CD4-positive, alpha-beta T cell treated with Interleukin-4 for 4 hours (primary cell): Measurements from ENCODE around the gene CCDC137.
A peak's percentile ranks its signal among the peaks of the same experiment; 100 is the strongest.

Source experiments
- DNase-seq: peaks from one replicate; pipeline ENCODE4 v3.0.0-alpha.2; 2020

CCDC137 gene

DNA sequence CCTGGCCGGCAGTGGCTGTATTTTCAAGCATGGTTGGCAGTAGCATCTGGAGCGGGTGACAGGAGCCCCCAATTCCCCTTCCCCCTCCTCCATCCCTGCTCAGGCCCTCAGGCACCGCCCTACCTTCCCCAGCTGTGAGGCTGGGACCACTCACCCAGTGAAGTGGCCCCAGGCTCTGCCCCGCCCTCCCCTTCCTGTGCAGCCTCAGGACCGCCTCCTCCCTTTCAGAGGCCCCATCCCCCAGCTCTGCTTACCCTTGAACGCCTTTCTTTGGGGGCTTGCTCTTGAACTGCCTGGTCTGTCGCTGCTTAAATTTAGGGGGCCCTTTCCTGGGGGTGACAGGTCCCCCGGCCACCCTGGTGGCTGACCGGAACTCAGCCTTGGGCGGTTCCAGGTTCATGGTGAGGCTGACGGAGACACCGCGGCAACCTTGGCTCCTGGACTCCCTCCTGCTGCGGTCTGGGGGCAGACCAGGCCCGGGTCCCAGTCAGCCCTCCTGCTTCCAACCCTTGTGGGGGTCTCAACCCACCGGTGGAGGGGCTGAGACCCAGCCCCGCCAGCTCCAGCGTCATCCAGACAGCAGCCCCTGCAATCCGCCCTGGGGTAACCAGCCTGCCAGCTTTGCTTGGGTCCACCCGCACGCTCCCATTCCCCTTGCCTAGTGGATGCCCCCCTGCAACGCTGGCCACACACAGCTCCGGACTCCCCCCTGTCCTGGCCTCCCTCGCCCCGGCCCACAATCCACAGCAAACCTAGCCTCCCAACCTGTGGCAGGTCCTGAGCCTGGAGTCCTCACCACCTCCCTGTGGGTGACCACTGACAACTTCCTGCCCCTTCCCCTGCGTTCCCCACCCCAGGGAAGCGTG, 13.4 kb upstream of the CCDC137 start:
- DNase-seq = no peak

GRCh38 chr17:81655378-81656117, 11.0 kb upstream of the CCDC137 start:
- DNase-seq = no peak

GRCh38 chr17:81656118-81656743, 10.3 kb upstream of the CCDC137 start, which contains the start of gene PDE6G:
TSS of gene PDE6G (minus strand) at chr17:81656542. CDS start at chr17:81653305, 3,237 bp downstream.
- DNase-seq = no peak

DNA sequence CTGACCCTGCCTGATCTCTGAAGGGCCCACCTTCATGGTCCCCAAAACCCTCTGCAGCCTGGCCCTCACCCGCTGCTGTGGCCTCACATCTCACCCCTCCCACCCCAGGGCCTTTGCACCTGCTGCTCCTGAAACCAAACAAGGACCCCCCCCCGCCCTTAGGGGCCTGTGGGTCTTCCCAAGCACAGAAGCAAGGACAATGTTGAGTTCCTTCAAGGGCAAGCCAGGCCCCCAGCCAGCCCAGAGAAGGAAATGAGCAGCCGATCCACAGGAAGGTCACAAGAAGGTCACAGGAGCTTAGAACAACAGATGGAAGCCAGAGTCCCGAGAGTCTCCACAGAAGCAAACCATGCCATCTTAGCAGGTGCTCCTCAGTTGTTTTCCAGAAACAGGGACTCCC, 9.7 kb upstream of the CCDC137 start:
- DNase-seq = no peak

DNA sequence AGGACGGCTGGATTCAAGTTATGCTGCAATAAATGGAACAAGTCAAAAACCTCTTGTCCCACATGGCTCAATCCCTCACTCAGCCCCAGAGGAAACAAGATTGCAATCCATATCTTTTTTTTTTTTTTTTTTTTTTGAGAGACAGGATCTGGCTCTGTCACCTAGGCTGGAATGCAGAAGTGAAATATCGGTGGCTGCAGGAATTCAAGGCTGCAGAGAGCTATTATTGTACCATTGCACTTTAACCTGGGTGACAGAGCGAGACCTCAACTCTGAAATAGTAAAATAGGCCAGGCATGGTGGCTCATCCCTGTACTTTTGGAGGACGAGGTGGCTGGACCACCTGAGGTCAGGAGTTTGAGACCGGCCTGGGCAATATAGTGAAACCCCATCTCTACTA, 7.5 kb upstream of the CCDC137 start:
- DNase-seq = no peak

GRCh38 chr17:81660441-81660840, 6.1 kb upstream of the CCDC137 start:
- DNase-seq = no peak

DNA sequence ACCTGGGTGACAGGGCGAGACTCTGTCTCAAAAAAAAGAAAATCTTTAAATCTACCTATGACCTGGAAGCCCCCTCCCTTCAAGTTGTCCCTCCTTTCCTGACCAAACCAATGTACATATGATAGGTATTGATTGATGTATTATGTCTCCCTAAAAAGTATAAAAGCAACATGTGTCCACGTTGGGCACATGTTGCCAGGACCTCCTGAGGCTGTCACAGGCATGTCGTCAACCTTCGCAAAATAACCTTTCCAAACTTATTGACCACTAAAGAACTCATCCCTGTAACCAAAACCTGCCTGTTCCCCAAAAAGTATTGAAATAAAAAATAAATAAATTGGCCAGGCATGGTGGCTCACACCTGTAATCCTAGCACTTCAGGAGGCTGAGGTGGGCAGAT, 4.5 kb upstream of the CCDC137 start:
- DNase-seq = no peak

DNA sequence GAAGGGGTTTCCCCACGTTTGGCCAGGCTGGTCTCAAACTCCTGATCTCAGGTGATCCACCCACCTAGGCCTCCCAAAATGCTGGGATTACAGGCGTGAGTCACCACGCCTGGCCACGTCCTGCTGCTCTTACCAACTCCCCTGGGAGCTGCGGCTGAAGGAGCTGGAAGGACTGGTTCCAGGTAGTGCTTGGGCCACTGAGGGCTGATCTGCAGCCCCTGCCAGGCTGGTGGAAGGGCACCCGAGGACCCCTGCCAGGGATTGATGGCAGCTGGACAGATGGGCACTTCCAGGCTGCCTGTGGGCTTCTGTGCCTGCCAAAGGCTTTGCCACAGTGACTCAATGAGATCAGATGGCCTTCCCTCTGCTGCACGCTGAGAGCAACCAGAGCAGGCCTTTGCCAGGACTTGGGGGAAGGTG, 2.5 kb upstream of the CCDC137 start:
- no peak for DNase-seq

GRCh38 chr17:81665205-81666091, 1.1 kb upstream of the CCDC137 start:
- peak; percentile 20 for DNase-seq

DNA sequence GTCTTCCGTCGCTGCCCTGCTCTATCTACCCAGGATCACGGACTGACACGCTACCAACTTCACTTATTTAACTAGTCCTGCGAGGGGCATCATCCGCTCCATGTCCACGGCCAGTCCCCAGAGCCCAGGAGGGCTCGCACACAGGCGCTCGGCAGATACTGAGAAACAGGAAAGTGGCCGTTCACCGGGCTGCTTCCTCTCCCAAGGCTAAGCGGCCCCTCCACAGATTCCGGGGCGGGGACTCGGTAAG, 520 bp upstream of the CCDC137 start:
- no peak for DNase-seq

- no peak for DNase-seq
Measured at GRCh38 chr17:81667754-81668153, 1.2 kb downstream of the CCDC137 start.

DNA sequence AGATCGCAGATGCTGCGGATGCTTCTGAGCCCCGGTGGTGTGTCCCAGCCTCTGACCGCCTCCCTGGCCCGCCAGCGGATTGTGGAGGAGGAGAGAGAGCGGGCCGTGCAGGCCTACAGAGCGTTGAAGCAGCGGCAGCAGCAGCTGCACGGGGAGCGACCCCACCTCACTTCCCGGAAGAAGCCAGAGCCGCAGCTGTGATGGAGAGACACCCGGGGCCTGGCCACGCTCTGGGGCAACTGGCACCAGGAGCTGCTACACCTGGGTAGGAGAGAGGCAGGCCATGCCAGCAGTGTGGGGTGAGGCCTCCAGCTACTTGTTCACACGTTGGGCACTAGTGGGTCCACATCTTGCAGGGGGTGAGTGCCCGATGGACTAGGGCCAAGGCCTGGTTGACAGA, 6.0 kb downstream of the CCDC137 start:
- no peak for DNase-seq

DNA sequence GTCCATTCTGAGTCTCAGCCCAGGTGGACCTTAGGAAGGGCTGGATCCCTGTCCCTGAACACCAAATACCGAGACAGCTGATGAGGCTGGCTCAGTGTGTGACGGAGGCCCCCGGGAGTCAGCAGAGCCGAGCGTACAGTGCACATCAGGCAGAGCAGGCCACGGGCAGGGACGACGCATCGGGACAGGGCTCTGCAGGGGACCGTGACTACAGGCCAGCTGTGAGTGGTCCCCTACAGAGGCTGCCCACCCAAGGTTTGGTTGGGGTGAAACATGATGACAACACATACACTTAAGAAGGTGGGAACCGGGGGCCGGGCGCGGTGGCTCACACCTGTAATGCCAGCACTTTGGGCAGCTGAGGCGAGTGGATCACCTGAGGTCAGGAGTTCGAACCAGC, 6.4 kb downstream of the CCDC137 start:
- DNase-seq = no peak

DNA sequence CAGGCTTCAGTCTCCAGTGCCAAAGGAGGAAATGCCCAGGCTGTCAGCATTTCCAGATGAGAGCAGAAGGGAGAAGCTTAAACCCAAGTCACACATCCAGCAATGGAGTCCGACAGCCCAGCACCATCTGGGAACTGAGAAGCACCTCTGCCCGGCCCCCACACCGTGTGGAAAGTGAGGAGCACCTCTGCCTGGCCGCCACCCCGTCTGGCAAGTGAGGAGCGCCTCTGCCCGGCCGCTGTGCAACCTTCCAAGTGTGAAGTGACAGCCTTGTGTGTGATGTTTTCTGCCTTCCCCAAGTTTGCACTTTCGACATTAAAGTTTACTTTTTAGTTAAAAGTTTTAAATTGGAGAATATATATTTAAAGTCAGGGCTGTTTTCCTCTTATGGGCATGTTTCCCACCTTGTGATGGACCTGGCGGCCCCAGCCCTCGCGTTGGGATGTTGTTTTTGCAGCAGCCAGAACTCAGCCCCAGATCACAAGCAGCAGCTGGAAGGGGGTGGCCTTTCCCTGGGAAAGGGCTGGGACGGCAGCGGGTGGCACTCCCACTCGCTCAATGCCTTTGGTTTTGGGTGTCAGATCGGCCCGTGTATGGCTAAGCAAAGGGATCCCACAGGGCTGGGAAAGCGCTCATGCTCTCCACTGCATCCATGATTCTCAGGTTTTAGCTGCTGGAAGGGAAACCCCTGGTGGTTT, 7.2 kb downstream of the CCDC137 start:
- no peak for DNase-seq

- DNase-seq = peak; percentile 35
Measured at GRCh38 chr17:81675515-81676221, 9.1 kb downstream of the CCDC137 start.

GRCh38 chr17:81676906-81677305, 10.4 kb downstream of the CCDC137 start:
- DNase-seq = no peak

DNA sequence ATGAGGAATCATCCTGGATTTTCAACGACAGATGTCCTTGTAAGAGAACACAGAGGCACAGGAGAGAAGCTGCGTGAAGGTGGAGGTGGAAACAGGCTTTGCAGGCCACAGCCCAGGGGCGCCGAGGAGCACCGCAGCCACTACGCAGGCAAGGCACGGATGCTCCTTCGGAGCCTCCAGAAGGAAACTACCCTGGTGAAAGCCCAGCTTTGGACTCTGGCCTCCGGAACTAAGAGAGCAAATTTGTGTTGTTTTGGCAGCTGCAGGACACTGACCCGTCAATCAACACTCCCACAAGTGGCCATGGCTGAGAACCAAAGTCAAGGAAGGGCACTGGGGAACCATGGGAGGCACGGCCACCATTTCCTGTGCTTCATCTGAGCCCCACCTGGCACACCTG, 13.6 kb downstream of the CCDC137 start:
- DNase-seq = no peak

DNA sequence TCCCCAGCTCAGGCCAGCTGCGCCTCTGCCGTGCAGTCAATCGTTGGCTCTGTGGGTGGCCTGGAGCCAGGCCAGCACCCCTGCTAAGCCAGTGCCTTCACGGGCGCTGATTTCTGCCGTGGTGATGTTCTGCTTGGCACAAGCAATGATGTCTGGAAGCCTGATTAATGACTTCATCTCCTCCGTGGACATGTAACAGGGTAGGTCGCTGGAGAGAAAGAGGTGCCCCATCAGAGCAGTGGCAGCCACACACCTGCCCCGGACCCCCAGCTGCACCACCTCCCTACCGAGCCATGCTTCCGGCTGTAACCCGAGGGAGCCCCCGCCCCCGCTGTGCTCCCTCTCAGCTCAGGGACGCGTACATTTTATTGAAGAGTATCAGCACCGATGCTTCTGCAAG, 15.1 kb downstream of the CCDC137 start:
- no peak for DNase-seq

DNA sequence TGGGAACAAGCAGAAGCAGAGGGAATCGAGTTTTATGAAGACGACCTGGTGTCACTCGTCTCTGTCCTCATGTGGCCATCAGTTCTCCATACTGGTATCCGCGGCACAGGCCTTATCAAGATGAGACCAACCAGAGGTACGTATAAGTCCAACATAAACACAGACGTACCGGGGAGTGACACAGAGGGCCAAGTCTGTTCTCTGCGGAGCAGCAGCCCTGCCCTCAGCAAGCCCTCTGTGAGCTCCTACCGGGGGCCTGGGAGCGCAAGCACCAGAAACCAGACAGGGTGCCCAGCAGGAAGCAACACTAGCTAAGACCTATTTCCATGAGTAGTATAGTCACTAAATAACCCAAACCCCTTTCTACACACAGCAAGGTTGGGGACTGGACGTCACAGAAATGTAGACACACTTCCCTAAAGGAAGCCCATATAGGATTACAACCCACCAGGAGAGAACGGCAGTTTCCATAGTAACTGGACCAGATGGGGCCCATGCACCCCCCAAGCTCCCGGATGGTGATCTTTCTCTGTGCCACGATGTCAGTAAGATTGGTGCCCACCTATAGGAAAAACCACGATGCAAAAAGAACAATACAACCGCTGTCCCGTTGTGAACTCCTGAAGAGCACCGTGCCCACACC, 16.1 kb downstream of the CCDC137 start:
- DNase-seq = no peak

- DNase-seq = no peak
Measured at GRCh38 chr17:81683208-81683583, 16.7 kb downstream of the CCDC137 start.
